HG03095 (cell line): ENCODE measurements around the gene NT5C.
A peak's percentile ranks its signal among the peaks of the same experiment; 100 is the strongest.
"Not testable (repeated sequence)": the region's sequence is repeated elsewhere in the genome, so short reads cannot be mapped to it uniquely, and the experiment has no call there.

Experiments
- ATAC-seq: cut with Tn5 transposase; IDR thresholded peaks from one replicate; pipeline ENCODE4 v1.9.1; 2021; ENCODE audit warnings: moderate library complexity; ENCODE audit not compliant: unreplicated experiment

NT5C gene

DNA sequence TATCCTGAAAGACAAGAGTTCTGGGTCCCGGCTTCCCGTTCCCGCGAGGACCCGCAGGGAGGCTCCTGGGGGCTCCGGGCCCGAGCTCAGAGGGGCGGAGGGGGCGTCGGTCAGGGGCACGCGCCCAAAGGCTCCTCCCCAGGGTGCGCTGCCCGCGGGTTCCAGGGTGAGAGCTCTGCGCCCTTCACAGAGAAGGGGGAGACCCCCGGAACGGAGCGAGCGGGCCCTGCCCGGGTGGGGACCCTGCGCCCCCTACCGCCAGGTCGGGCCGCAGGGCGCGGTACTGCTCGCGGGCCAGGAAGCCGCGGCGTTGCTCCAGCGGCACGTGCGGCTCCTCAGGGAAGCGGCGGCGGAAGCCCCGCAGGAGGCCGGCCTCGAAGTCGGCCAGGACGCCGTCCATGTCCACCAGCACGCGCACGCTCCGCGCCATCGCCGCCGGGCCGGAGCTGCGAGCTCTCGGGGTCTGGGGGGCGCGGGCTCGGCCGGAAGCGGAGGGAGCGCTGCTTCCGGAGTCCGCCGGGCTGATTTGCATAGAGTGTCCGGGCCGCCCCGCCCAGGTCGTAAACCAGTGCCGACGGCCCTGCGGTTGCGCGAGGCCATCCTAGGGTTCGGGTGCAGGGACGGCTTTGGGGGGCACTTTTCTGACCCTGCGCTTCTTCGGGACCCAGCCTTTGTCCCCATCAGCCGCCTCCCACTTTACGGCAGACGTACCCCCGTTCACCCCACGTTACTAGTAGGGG is at the start of gene NT5C:
NT5C (minus strand) TSS at position 465 of the 740 bp plus-strand sequence; CDS start at position 430, 35 bp downstream.
- ATAC-seq: peak; percentile 71

DNA sequence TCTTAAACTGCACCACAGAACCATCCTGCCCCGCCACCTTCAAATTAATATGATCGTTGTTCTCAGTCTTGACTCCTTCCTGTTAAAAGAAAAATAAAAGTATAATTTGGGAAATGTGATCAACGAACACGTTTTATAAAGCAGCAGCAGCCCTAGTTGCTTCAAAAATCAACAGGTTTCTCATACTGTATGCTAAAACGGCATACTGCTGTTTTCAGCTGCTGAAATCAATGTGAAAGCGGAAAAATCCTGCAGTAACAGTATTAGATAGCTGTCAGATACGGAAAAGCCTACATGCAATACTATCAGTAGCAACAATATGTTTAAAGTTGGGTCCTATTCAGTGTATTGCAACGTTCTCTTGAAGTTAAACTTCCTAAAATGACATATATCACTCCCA is 49.6 kb upstream of the NT5C start:
- no peak for ATAC-seq

DNA sequence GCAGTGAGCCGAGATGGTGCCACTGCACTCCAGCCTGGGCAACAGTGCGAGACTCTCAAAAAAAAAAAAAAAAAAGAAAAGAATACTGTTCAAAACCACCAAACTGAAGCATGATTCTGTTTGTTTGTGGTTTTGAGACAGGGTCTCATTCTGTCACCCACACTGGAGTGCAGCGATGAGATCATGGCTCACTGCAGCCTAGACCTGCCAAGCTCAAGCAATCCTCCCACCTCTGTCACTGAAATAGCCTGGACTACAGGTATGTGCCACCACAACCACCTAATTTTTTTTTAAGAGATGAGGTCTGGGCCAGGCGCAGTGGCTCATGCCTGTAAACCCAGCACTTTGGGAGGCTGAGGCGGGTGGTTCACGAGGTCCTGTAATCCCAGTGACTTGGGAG is 46.9 kb upstream of the NT5C start:
- no peak for ATAC-seq

DNA sequence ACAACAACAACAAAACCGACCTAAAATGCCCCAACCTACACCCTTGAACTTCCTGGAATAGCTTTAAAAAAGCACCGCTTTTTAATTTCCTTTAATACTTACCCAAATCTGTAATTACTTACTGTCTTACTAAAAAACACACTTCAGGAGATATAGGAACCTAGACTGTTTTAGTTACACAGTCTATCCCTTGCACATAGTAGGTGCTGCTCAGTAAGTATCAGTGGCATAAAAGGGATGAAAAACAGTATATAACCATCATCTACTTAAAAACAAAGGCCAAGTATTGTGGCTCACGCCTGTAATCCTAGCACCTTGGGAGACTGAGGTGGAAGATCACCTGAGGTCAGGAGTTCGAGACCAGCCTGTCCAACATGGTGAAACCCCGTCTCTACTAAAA is 45.1 kb upstream of the NT5C start:
- no peak for ATAC-seq

DNA sequence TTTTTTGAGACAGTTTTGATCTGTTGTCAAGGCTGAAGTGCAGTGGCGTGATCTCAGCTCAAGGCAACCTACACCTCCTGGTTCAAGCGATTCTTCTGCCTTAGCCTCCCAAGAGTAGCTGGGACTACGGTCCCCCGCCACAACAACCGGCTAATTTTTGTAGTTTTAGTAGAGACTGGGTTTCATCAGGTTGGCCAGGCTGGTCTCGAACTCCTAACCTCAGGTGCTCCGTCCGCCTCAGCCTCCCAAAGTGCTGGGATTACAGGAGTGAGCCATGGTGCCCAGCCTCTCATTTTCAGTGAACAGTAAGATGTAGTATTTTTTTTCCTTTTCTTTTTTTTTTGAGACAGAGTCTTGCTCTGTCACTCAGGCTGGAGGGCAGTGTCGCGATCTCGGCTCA is 43.5 kb upstream of the NT5C start:
- ATAC-seq: no peak

DNA sequence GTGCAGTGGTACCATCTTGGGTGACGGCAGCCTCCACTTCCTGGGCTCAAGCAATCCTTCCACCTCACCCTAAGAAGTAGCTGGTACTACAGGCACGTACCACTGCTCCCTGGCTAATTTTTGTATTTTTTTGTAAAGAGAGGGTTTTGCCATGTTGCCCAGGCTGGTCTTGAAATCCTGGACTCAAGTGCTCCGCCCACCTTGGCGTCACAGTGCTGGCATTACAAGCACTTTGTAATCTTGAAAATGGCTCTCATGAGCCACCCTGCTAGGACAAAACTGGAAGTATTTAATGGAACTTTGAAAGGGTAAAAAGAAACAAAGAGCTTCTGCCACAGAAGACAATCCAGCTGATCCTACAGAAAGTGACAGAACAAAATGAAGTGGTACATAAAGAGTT is 42.0 kb upstream of the NT5C start:
- ATAC-seq: no peak

DNA sequence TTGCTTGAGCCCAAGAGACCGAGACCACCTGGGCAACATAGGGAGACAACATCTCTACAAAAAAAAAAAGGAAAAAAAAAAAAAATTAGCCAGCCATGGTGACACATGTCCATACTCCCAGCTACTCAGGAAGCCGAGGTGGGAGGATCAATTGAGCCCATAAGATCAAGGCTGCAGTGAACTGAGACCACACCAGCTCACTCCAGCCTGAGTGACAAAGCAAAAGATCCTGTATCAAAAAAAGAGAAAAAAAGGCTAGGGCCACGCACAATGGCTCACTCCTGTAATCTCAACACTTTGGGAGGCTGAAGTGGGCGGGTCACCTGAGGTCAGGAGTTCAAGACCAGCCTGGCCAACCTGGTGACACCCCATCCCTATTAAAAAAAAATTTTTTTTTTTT is 37.5 kb upstream of the NT5C start:
- no peak for ATAC-seq

DNA sequence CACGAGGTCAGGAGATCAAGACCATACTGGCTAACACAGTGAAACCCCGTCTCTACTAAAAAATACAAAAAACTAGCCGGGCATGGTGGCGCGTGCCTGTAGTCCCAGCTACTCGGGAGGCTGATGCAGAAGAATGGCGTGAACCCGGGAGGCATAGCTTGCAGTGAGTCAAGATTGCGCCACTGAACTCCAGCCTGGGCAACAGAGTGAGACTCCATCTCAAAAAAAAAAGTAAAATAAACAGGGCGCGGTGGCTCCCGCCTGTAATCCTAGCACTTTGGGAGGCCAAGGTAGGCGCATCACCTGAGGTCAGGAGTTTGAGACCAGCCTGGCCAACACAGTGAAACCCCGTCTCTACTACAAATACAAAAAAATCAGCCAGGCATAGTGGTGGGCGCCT is 33.1 kb upstream of the NT5C start:
- ATAC-seq: not testable (repeated sequence)

DNA sequence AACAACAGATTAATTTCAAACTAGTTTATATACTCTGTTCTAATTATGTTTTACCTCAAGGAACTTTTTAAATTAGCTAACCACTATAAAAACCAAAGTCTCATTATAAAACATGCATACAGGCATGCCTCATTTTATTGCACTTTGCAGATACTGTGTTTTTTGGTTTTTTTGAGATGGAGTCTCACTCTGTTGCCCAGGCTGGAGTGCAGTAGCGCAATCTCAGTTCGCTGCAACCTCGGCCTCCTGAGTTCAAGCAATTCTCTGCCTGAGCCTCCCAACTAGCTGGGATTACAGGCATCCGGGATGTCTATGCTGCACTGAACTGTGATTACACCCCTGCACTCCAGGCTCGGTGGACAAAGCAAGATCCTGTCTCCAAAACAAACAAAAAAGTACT is 31.5 kb upstream of the NT5C start:
- ATAC-seq: no peak

DNA sequence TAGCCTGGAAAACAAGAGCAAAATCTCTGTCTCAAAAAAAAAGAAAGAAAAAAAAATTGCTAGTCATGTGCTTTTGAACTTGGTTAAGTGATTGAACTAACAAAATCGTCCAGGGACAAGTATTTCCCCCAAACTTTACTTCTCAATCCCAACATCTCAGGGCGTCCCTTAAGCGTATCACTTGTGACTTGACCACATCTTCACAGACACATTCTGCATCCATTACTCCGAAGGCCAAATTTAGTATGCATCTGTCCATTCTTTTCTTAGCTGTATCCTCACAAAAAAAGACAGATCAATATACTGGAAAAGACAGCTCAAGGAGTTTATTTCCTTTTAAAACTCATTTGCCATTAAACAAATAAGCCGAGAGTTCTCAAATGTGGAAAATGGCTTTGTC is 28.7 kb upstream of the NT5C start:
- no peak for ATAC-seq

DNA sequence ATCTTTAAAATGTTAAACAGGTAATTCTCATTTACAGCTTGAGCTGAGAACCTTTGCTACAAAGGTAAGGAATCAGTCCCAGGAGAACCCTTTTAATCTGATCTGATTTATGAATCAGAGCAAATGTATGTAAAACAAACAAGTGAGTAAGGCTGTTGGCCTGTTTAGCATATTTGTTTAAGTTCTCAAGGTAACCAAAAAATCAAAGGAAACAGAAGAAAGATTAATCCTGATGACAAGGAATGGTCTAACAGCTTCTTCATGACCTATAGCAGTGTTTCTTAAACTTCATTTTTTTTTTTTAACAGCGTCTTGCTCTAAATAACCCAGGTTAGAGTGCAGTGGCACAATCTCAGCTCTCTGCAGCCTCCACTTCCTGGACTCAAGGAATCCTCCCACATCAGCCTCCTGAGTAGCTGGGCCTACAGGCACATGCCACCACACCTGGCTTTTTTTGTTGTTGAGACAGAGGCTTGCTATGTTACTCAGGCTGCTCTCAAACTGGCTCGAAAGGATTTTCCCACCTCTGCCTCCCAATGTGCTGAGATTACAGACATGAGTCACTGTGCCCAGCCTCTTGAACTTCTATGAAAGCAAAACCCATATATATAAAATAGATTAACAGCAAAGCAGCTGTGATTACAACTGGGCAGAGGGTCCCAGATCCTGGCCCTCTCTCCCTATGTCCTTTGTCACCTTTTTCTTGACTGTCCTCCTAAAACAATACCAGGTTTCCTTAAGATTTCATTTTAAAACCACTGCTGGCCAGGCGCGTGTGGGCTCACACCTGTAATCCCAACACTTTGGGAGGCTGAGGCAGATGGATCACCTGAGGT is 27.9 kb upstream of the NT5C start:
- ATAC-seq: no peak

DNA sequence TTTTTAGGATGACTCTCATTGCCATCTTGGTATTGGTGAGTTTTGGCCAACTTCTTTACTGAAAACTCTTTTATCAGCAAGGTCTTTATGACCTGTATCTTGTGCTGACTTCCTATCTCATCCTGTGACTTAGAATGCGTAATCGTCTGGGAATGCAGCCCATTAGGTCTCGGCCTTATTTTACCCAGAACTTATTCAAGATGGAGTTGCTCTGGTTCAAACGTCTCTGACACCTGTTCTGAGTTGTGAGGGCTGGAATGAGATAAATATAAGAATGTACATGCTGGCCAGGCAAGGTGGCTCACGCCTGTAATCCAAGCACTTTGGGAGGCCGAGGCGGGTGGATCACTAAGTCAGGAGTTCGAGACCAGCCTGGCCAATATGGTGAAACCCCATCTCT is 26.9 kb upstream of the NT5C start:
- not testable (repeated sequence) for ATAC-seq

DNA sequence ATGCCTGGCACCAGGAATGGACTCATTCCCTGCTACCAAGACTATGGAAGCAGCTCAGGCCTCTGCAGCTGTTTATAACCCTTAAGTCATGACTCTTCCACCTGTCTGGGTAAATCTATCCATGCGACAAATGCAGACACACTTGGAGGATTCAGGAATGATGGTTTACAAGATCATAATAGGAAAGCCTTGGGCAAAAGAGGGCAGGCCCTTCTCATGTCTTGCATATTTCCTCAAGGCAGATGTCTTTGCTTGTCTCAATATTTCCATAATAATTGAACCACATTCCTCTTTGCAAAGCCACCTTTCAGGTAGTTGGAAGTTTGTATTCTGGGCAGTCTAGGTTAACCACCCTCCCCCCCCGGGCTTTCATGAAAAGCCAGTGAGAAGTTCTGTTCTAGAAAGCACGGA is 23.7 kb upstream of the NT5C start:
- ATAC-seq: no peak

DNA sequence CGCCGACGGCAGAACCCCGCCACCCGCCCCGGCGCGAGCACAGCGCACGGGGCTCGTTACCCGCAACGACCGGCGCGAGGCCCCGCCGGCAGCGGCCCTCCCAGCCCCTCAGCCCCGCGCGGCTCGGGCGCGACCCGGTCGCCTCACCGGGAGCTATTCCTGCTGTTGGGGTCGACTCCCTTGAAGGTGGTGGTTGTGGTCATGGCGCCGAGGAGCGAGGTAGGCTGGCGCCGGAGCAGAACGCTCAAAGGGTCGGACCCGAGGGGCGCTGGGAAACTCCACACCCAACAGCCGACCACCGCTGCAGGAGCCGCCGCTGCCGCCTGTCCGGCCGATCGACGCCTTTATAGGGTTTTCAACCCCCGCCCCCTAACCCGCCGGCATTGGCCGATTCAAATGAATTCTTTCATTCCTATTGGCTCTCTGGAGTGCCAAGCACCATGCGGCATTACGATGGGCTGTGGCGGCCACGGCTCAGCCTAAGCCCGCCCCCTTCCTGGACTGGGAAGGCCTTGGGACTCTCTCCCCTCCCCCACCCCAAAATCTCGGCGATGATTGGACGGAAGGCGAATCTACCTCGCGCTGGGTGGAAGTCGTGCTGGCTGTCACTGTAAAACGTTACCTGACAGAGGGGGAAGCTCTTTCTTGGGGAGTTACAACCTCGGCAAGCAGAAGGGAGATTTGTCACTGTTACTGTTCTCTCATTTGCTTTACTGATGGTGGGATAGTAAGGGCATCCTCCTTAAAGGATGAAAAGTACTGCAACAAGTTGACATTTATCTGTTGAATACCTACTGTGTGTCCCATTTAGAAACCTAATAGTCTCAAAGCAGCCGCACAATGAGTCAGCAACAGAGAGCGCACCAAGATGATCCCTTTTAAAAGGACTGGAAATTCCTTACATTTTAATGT is 22.9 kb upstream of the NT5C start, which contains the start of gene JPT1:
JPT1 (minus strand) TSS at position 318 of the 912 bp plus-strand sequence; CDS start at position 203, 115 bp downstream.
- ATAC-seq: peak; percentile 94

DNA sequence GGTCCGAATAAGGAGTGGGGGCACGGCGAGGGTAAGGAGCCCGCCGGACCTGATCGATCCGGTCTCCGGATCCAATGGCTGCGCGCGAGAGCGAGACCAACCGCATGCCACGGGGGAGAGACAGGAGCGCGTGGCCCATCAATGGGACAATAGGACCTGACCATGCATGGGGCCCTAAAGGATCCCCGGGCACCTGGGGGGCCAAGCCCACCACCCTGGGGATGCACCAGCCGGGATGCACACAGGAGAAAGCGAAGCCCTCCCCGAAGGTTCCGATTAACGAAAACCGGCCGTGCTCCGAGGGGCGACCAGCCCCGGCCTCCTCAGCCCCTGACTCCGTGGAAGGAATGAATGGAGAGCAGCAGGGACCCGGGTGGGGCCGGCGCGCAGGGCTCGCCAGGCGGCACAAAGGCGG is 22.2 kb upstream of the NT5C start:
- ATAC-seq: peak; percentile 6

DNA sequence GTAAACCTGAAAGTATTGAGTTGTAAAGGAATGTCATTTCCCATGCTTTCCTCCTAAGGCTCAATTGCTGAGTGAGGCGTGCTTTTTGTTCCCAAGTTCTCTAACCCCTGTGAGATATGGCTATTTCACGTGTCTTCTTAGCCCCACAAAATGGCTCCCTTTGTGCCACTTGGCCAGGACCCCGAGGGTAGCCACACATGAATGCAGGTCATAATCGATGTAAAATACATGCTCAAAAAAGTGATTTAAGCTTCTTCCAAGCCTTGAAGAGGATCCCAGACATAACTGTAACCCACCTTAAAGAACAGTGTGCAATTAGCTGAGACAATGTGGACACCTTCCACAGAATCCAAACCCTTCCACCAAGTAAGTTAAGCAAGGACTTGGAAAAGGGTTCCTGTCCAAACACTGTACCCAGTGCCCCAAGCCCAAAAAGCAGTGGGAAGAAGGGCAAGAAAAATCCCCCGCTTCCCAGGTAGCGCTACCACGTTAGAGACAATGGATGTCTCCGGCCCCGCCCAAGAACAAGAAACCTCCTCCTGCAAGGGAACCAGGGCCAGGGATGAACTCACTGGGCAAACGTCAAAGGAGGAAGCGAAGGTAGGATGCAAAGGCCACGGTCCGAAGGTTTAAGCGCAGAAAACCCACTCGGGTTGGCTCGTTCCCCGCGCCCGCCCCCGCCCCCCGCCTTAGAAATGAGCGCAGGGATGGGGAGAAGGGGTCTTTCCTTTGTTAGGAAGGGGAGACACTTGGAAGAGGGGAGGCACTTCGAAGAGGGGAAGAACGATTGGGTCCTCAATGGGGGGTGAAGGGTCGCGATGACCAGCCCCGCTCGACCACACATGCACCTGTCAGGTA is 21.6 kb upstream of the NT5C start:
- ATAC-seq: no peak

DNA sequence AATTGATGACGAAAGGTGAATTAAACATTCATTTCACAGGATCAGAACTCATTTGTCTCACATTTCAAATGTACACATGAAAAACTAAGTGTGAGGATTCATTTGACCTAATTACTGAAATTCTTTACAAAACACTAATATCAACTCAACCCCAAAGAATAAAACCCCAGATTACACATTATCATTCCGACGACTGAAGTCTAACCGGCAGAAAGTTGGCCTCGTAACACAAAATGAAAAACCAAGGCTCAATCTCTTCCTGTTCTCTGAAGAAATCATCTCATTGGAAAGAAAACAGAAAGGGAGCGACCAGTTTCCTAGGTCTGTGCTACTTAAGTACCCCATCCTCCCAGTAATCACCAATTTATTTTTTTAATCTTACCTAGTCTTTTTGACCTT is 21.0 kb upstream of the NT5C start:
- no peak for ATAC-seq

DNA sequence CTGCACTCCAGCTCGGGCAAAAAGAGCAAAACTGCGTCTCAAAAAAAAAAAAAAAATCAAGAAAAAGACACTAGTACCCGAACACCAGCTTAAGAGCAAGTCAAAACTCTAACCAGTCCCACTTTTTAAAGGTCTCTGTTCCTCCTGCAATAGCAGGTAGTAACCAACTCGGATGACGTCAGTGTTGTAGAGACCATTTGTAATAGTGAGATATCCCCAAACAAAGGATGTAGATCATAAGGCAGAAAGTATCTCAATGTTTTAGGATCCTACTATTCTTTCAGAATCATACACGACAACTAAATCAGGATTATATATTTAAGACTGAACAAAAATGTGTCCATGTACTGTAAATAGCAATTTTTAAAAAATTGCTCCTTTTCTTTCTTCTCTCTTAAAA is 20.4 kb upstream of the NT5C start:
- no peak for ATAC-seq

DNA sequence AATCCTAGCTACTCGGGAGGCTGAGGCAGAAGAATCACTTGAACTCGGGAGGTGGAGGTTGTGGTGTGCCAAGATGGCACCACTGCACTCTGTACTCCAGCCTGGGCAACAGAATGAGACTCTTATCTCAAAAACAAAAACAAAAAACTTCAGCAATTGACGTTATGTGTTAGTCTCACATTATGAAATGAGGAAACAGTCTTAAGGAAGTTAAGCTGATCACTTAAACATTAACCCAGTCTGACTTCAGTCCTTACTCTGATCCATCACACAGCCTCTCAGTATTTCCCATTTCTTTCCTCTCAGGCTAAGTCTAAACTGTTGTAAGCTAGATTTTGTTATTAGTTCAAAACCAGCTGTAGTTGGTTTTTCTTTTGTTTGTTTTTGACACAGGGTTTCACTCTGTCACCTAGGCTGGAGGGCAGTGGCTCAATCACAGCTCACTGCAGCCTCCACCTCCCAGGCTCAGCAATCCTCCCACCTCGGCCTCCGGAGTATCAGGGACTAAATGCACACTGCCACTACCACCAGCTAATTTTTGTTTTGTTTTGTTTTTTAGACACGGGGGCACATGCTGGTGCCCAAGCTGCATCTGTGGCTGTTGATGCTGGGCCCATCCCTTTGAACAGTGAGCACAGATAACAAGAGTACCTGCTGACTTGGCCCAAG is 16.5 kb upstream of the NT5C start:
- no peak for ATAC-seq

DNA sequence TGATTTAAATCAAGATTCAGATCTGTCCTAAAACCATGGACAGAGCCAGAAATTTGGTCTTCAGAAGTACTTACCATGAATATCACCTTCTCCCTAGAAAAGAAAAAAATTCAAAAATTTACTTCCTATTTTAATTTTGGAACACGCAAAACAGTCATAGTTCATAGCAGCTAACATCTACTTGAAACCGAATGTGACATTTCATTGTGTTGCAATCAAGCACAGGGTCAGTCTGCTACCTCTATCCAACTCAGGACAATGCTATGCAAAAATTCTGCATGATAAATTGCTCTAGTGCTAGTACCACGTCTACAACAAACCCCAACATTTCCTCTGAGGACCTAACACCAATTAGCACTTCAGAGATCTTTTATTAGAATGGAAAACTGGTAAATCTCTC is 15.1 kb upstream of the NT5C start:
- no peak for ATAC-seq
